CD4-positive, alpha-beta T cell treated with Interleukin-2 at 100 ng/mL for 4 hours (primary cell): ENCODE results near the gene NKAPL.
"Not testable (repeated sequence)": the region's sequence is repeated elsewhere in the genome, so short reads cannot be mapped to it uniquely, and the experiment has no call there.

Experiments used
- DNase-seq: peaks from one replicate; pipeline ENCODE4 v3.0.0-alpha.2; 2020; ENCODE audit warnings: low spot score

The NKAPL gene

GRCh38 chr6:28296520-28297060 lies 37.5 kb downstream of the NKAPL start:
- DNase-seq, result no peak

- DNase-seq, result peak; percentile 12
Observed at GRCh38 chr6:28303570-28303969, 44.5 kb downstream of the NKAPL start.

GRCh38 chr6:28306363-28306762 lies 47.3 kb downstream of the NKAPL start:
- DNase-seq, result not testable (repeated sequence)
